Neuron (in vitro differentiated cells): ENCODE data around the gene RGS10.

Experiments used
- H2AFZ ChIP-seq: one replicate; pipeline ENCODE4 v1.6.1; 2013; ENCODE audit warnings: low read depth, mild to moderate bottlenecking, inconsistent platforms, low read length, moderate library complexity
- H3K27me3 ChIP-seq: one replicate; pipeline ENCODE4 v1.6.1; 2013; ENCODE audit warnings: low read length; ENCODE audit not compliant: insufficient read depth
- H3K36me3 ChIP-seq: one replicate; pipeline ENCODE4 v1.6.1; 2013; ENCODE audit warnings: low read length; ENCODE audit not compliant: insufficient read depth
- H3K4me1 ChIP-seq: one replicate; pipeline ENCODE4 v1.6.1; 2013; ENCODE audit warnings: low read length; ENCODE audit not compliant: insufficient read depth
- H3K4me3 ChIP-seq: 2 replicates; pipeline ENCODE4 v1.5.1; 2013; ENCODE audit warnings: mild to moderate bottlenecking, low read length, moderate library complexity
- H3K9me3 ChIP-seq: one replicate; pipeline ENCODE4 v1.6.1; 2013; ENCODE audit warnings: low read length

RGS10 gene

DNA sequence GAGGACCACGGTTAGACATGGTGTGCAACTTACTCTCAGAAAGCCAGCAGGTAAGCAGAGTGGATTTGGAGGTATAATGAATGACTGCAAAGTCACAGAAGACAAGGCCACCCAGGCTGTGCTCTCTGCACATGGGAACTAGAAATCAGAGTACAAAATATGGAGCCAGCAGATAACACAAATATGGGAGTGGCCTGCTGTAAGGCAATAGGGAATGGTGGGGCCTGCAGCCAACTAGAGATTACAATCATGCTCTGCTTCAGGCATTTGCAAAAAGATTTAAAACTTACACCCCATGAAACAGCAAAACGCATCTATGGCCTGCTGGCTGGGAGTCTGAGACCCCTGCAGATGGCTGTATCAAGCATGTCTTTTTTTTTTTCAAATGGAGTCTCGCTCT lies 47.0 kb downstream of the RGS10 start:
- H3K4me3 ChIP-seq, result no peak overlapping the region
- H3K36me3 ChIP-seq, result no peaks in the 10 kb centered on the region
- H2AFZ ChIP-seq, result no peak overlapping the region
- peaks cover 5% of the 10 kb centered on the region for H3K4me1 ChIP-seq
- no peaks in the 10 kb centered on the region for H3K27me3 ChIP-seq
- no peaks in the 10 kb centered on the region for H3K9me3 ChIP-seq

DNA sequence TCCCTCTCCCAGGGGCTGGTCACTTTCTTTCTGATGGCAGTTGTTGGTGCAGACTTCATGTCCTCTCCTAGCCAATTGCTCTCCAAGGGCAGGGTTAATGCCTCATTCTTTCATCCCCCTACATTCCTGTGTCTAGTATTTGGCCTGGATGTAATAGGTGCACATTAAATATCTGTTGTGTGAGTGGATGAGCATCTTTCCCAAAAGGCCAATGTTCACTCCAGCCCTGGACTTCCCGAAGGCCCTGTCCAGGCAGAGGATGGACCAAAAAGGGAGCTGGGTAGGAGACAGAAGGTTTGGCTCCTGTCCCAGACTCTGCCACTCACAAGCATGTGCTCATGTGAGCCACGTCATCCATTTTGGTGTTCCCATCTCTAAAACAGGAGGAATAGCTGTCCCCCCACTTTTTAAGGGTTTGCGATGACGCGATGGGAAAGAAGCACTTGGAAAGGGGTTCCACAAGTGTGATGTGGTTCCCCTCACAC lies 47.5 kb downstream of the RGS10 start:
- no peaks in the 10 kb centered on the region for H3K36me3 ChIP-seq

DNA sequence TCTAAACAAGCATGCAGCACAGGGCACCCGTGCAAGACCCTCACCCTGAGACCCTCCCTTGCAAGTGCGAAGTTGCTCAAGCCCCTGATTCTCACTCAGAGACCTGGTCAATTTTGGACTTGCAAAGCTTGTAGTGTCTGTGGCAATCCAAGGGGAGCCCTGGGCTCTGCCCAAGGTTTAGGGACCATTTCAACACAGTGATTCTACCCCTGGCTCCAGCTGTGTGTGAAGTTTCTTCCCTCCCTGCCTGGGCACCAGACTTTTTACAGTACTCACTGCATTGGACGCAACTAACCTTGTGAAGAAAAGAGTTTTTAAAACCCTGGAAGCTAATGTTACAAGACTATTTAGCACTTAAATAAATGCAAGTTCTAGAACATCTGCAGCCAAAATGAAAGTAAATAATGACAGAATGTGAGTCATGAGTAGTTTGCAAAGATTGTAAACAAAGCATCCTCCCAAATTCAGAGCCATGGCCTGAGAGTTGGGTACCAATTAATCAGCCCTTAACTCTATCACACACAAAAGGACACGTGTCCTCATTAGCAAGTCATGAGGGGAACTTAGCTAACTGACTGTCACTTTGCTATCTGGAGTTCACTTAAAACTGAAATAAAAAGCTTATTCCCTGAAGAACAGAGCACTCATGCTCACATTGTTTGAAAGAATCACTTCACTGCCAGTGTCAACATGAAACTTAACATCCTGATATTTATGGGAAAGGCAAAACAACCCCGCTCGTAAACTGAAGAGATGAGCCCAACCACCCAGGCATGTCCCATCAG lies 48.1 kb downstream of the RGS10 start:
- no peaks in the 10 kb centered on the region for H3K36me3 ChIP-seq
- H3K4me1 ChIP-seq, result peaks cover 5% of the 10 kb centered on the region
- H3K27me3 ChIP-seq, result no peaks in the 10 kb centered on the region
- no peak overlapping the region for H3K4me3 ChIP-seq
- H3K9me3 ChIP-seq, result no peaks in the 10 kb centered on the region
- H2AFZ ChIP-seq, result no peak overlapping the region

More for the DNA sequence above, 47.5 kb downstream of the RGS10 start:
- Histone ChIP-seq H3K9me3 (no peaks in the 10 kb centered on the region), H3K4me1 (peaks cover 5% of the 10 kb centered on the region), H3K27me3 (no peaks in the 10 kb centered on the region), H2AFZ (no peak overlapping the region), H3K4me3 (no peak overlapping the region)

DNA sequence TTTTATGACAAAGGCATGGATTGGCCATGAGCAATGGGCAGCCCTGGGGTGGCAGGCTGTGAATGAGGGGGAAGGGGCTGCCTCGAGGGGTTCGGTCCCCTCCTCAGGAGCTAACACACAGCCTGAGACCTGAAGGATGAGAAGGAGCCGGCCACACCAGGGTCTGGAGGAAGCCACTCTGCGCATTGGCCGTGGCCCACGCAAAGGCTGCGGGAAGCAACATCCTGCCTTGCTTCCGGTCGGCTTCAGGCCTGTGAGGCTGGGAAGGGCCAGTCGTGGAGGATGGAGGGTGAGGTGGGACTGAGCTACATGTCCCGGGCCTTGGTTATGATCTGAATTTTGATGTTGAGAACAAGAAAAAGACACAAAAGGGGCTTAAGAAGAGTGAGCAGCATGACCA lies 49.4 kb downstream of the RGS10 start:
- H3K36me3 ChIP-seq, result no peaks in the 10 kb centered on the region
- no peaks in the 10 kb centered on the region for H3K27me3 ChIP-seq
- peaks cover 5% of the 10 kb centered on the region for H3K4me1 ChIP-seq
- H3K4me3 ChIP-seq, result no peak overlapping the region
- no peaks in the 10 kb centered on the region for H3K9me3 ChIP-seq
- H2AFZ ChIP-seq, result no peak overlapping the region

DNA sequence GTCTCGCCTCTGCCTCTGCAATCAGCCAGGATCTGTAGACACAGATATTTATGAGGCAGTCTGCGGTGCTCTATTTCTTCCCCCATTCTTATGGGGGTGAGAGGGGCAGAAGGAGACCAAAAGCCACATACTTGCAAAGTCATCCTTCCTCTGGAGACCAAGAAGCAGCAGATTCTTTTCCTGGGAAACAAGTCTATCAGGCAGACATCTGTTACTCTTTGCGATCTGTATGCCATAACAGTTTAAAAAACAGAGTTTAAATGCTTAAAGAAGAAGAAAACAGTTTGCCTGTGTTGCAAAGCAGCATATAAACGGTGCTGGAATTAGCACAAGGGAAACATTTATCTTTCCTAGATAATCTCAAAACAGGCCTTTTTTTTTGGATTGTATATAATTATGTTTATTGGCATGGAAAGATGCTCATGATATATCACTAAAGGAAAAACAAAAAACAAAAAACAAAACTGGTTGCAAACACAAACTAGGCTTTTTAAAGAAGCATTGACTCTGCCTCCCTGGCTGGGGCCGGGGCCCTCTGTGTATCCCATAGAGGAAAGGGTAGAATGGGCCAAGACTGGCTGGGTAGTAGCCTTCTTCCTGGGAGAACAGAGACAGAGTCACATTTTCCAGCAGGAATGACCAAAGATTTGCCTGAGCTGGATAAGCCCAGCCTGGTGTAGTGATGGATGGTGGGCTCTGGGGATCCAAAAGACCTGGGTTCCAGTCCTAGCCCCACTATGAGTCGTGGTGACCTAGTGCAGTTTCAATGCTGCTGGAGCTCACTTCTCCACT lies 50.4 kb downstream of the RGS10 start:
- Histone ChIP-seq H3K9me3 (no peaks in the 10 kb centered on the region), H3K4me3 (no peak overlapping the region), H3K27me3 (no peaks in the 10 kb centered on the region), H2AFZ (no peak overlapping the region), H3K36me3 (no peaks in the 10 kb centered on the region), H3K4me1 (peaks cover 5% of the 10 kb centered on the region)

DNA sequence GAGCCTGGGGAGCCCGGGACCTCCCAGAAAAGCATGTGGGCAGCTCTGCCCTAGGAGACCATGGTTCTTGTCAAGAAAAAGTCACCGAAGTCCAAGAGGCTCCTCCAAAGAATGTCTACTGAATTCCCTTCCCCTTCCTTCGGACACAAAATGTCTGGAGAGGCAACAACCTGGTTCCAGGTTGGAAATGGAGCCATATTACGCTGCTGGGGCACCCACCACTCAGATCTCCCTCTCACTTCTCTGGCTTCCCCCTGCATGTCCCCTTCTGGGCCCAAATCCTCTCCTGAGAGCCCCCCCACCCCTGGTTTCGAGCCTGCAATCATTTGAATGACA lies 52.6 kb downstream of the RGS10 start:
- Histone ChIP-seq H3K4me3 (no peak overlapping the region), H3K4me1 (peaks cover 5% of the 10 kb centered on the region), H3K36me3 (no peaks in the 10 kb centered on the region), H2AFZ (no peak overlapping the region), H3K9me3 (no peaks in the 10 kb centered on the region), H3K27me3 (no peaks in the 10 kb centered on the region)

DNA sequence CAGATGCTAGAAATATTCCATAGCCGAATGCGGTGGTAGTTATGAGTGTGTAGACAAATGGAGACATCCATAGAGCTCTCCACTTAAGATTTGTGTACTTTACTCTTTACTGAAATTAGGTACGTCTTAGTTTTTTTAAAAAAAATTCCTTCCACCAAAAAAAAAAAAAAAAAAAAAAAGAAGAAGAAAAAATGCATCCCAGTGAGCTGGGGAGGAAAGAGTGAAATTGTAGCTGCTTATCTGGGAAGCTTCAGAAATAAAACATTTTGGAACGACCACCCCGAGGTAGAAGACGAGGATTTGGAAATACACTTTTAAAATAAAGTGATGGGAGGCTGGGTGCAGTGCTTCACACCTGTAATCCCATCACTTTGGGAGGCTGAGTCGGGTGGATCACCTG lies 53.8 kb downstream of the RGS10 start:
- peaks cover 6% of the 10 kb centered on the region for H3K4me1 ChIP-seq

DNA sequence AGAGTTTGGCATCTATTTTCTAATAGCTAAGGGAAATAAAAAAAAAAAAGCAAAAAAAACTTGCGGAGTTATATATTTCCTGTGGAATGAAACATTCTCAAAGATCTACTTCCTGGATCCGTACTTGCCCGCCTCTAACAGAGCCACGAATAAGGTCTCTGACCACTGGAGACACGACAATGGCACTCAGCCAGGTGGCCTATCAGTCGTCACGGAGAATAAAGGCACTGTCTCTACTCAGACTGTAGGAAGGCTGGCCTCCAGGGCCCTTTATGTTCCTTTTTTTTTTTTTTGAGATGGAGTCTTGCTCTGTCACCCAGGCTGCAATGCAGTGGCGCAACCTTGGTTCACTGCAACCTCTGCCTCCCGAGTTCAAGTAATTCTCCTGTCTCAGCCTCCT lies 58.7 kb downstream of the RGS10 start:
- Histone ChIP-seq H2AFZ (no peak overlapping the region), H3K27me3 (peaks cover 3% of the 10 kb centered on the region), H3K4me1 (peaks cover 6% of the 10 kb centered on the region), H3K9me3 (no peaks in the 10 kb centered on the region), H3K36me3 (no peaks in the 10 kb centered on the region), H3K4me3 (no peak overlapping the region)

More for the DNA sequence above, 53.8 kb downstream of the RGS10 start:
- H3K4me3 ChIP-seq, result no peak overlapping the region
- no peaks in the 10 kb centered on the region for H3K36me3 ChIP-seq
- no peaks in the 10 kb centered on the region for H3K27me3 ChIP-seq
- H3K9me3 ChIP-seq, result no peaks in the 10 kb centered on the region
- no peak overlapping the region for H2AFZ ChIP-seq

DNA sequence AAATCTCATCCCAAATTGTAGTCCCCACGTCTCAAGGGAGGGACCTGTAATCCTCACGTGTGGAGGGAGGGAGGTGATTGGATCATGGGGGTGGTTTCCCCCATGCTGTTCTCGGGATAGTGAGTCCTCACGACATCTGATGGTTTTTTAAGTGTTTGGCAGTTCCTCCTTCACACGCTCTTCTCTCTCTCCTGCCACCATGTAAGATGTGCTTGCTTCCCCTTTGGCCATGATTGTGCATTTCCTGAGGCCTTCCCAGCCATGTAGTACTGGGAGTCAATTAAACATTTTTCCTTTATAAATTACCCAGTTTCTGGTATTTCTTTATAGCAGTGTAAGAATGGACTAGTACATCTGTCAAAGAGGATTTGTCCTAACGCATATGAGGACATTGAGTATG lies 59.5 kb downstream of the RGS10 start:
- H3K4me1 ChIP-seq, result peaks cover 9% of the 10 kb centered on the region
- no peak overlapping the region for H3K4me3 ChIP-seq
- no peak overlapping the region for H2AFZ ChIP-seq
- peaks cover 8% of the 10 kb centered on the region for H3K27me3 ChIP-seq
- no peaks in the 10 kb centered on the region for H3K9me3 ChIP-seq
- no peaks in the 10 kb centered on the region for H3K36me3 ChIP-seq

DNA sequence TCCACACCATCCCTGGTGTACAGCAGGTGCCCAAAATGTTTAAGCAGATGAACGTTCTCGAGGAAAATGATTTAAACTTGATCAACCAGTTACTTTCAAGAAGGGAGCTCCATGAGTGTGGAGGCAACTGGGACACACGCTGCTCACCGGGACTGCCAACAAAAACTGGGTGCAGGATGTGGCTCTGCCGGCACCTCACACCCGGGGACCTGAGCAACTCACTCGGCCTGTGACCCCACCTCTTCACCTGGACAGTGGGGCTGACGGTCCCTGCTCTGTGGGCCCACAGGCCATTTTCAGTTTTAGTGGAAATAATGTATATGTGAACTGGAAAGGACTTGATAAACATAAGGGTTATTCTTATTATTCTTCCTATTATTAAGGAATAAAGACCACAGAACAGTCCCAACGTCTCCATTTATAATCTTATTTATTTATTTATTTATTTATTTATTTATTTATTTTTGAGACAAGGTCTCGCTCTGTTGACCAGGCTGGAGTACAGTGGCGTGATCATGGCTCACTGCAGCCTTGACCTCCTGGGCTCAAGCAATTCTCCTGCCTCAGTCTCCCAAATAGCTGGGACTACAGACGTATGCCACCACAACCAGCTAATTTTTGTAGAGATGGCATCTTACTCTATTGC lies 60.6 kb downstream of the RGS10 start:
- no peaks in the 10 kb centered on the region for H3K9me3 ChIP-seq
- no peak overlapping the region for H2AFZ ChIP-seq
- H3K27me3 ChIP-seq, result peaks cover 8% of the 10 kb centered on the region
- H3K4me3 ChIP-seq, result no peak overlapping the region
- H3K4me1 ChIP-seq, result peaks cover 10% of the 10 kb centered on the region
- no peaks in the 10 kb centered on the region for H3K36me3 ChIP-seq

DNA sequence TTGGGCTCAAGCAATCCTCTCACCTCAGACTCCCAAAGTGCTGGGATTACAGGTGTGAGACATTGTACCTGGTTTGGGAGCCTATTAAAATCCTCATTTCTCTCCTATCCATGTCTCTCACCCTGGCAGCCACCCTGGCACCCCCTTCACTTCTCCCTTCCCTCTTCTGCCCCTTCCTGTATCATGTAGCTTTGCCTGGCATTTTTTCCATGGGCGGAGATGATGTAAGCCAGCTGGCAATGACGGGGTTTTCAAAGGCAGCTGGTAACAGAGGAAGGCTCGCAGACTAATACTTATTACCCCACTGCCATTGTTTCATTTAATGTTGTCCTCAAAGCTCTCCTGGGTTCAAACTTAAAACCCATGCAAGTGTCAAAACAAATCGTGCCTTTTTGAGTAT lies 61.9 kb downstream of the RGS10 start:
- Histone ChIP-seq H2AFZ (no peak overlapping the region), H3K36me3 (no peaks in the 10 kb centered on the region), H3K4me1 (peaks cover 10% of the 10 kb centered on the region), H3K9me3 (no peaks in the 10 kb centered on the region), H3K27me3 (peaks cover 8% of the 10 kb centered on the region), H3K4me3 (no peak overlapping the region)

DNA sequence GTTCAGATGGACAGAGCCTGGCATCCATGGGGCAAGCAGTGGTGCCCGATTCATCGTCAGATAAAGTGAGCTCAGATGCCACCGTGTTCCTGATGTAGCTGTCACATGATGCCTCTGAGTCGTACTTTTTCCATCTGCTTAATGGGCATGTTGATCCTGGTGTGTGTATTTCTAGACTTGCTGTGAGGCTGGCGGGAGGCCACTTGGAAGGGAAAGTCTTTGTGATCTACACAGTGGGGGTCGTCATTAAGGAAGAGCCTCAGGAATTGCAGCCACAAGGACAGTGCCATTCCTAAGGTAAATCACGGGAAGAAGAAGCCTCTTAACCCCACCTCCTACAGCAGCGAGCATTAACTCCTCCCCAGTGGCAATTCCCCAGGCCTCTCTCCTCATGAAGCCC lies 63.0 kb downstream of the RGS10 start:
- Histone ChIP-seq H3K4me1 (peaks cover 7% of the 10 kb centered on the region), H3K4me3 (no peak overlapping the region), H3K9me3 (no peaks in the 10 kb centered on the region), H3K27me3 (peaks cover 10% of the 10 kb centered on the region), H3K36me3 (no peaks in the 10 kb centered on the region), H2AFZ (no peak overlapping the region)

DNA sequence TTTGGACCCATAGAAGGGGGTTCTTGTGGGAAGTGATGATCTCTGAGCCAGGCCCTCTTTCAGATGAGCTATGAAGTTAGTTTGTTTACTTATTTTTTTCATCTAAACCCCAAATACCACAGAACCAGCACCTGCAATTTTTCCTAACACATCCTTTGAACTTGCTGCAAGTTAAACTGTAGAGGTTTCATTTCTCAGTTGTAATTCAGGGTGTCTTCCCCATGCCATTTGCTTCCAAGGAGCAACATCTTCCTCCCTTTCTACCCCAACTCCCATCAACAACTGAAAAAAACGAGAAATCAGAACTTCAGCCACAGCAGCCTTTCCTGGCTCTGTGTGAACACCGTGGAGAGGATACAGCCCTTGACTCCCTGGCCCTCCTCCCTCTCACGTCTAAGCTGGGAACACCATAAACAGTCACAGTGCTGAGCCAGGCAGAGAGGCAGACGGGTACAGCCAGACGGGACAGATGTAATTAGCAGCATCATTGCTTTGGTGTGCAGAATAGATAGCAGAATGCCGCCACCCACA lies 63.6 kb downstream of the RGS10 start:
- Histone ChIP-seq H3K4me1 (peaks cover 4% of the 10 kb centered on the region), H3K9me3 (no peaks in the 10 kb centered on the region), H3K36me3 (no peaks in the 10 kb centered on the region), H3K27me3 (peaks cover 10% of the 10 kb centered on the region), H2AFZ (no peak overlapping the region), H3K4me3 (no peak overlapping the region)
